ENCODE data around the gene MYT1.

MYT1 gene

DNA sequence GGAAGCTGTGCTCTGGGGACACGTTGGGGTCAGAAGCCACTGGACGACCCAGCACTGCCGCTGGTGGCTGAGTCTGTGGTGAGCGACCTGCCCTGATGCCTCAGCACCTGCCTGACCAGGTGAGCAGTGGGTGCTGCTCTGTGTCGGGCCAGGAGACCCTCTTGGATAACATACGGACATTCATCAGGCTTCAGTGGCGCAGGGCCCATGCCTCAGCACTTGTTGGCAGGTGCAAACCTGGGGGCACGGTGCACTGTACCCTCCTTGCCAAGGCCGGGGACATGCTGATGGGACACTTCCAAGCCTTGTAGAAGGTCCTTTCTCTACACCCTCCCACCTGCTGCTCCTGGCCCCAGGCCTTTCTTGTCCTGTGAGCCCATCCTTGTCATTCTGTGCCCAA lies 34.1 kb downstream of the MYT1 start:
- no peak for TF ChIP-seq USF1 (IDR thresholded peaks at IDR 0.05)
- TF ChIP-seq NFIC (IDR thresholded peaks at IDR 0.05) = no peak
- TF ChIP-seq EP300 (IDR thresholded peaks at IDR 0.05; ENCODE audit: borderline replicate concordance) = no peak
- TF ChIP-seq TEAD4 (IDR thresholded peaks at IDR 0.05) = no peak
- no peak for TF ChIP-seq ZBTB7A (IDR thresholded peaks at IDR 0.05; ENCODE audit: low read depth)
- no peak for TF ChIP-seq MAX (IDR thresholded peaks at IDR 0.05)
- no peak for TF ChIP-seq REST (IDR thresholded peaks at IDR 0.05; ENCODE audit: low read depth)
- no peak for TF ChIP-seq TCF12 (IDR thresholded peaks at IDR 0.05; ENCODE audit: low read depth)
- no peak for TF ChIP-seq YY1 (IDR thresholded peaks at IDR 0.05; ENCODE audit: low read depth)
- no peak for TF ChIP-seq FOXM1 (IDR thresholded peaks at IDR 0.05; ENCODE audit: borderline replicate concordance, low read depth)
- TF ChIP-seq EGR1 (IDR thresholded peaks at IDR 0.05) = no peak
- no peak for TF ChIP-seq TAF1 (IDR thresholded peaks at IDR 0.05; ENCODE audit: low read depth)
- no peak for TF ChIP-seq CEBPB (IDR thresholded peaks at IDR 0.05)
- TF ChIP-seq CREB1 (IDR thresholded peaks at IDR 0.05; ENCODE audit: low read depth) = no peak
- no peak for TF ChIP-seq RAD21 (IDR thresholded peaks at IDR 0.05; ENCODE audit: low read depth)

- TF ChIP-seq TEAD4 (IDR thresholded peaks at IDR 0.05) (no peak), TCF12 (IDR thresholded peaks at IDR 0.05; ENCODE audit: low read depth) (no peak), FOXM1 (IDR thresholded peaks at IDR 0.05; ENCODE audit: borderline replicate concordance, low read depth) (no peak), TAF1 (IDR thresholded peaks at IDR 0.05; ENCODE audit: low read depth) (no peak), CEBPB (IDR thresholded peaks at IDR 0.05) (no peak), MAX (IDR thresholded peaks at IDR 0.05) (no peak), REST (IDR thresholded peaks at IDR 0.05; ENCODE audit: low read depth) (no peak), NFIC (IDR thresholded peaks at IDR 0.05) (no peak), EGR1 (IDR thresholded peaks at IDR 0.05) (no peak), EP300 (IDR thresholded peaks at IDR 0.05; ENCODE audit: borderline replicate concordance) (no peak), RAD21 (IDR thresholded peaks at IDR 0.05; ENCODE audit: low read depth) (no peak), YY1 (IDR thresholded peaks at IDR 0.05; ENCODE audit: low read depth) (no peak), CREB1 (IDR thresholded peaks at IDR 0.05; ENCODE audit: low read depth) (no peak), ZBTB7A (IDR thresholded peaks at IDR 0.05; ENCODE audit: low read depth) (no peak), USF1 (IDR thresholded peaks at IDR 0.05) (no peak)
Measured at GRCh38 chr20:64199395-64199794, 35.1 kb downstream of the MYT1 start.

GRCh38 chr20:64200740-64201139 lies 36.5 kb downstream of the MYT1 start:
- TF ChIP-seq NFIC (IDR thresholded peaks at IDR 0.05) (no peak), CREB1 (IDR thresholded peaks at IDR 0.05; ENCODE audit: low read depth) (no peak), CEBPB (IDR thresholded peaks at IDR 0.05) (no peak), ZBTB7A (IDR thresholded peaks at IDR 0.05; ENCODE audit: low read depth) (no peak), MAX (IDR thresholded peaks at IDR 0.05) (no peak), TCF12 (IDR thresholded peaks at IDR 0.05; ENCODE audit: low read depth) (no peak), FOXM1 (IDR thresholded peaks at IDR 0.05; ENCODE audit: borderline replicate concordance, low read depth) (no peak), TEAD4 (IDR thresholded peaks at IDR 0.05) (no peak), TAF1 (IDR thresholded peaks at IDR 0.05; ENCODE audit: low read depth) (no peak), REST (IDR thresholded peaks at IDR 0.05; ENCODE audit: low read depth) (no peak), EP300 (IDR thresholded peaks at IDR 0.05; ENCODE audit: borderline replicate concordance) (no peak), EGR1 (IDR thresholded peaks at IDR 0.05) (no peak), YY1 (IDR thresholded peaks at IDR 0.05; ENCODE audit: low read depth) (no peak), RAD21 (IDR thresholded peaks at IDR 0.05; ENCODE audit: low read depth) (no peak), USF1 (IDR thresholded peaks at IDR 0.05) (no peak)

Data from Ishikawa (cell line).